ENCODE measurements around the gene SMARCB1. TPM values are rescaled to one million over a fixed set of nuclear protein-coding genes. Genes with fewer than 3 reads are reported as not detected.

Gene SMARCB1
- total and polyA plus RNA-seq, 2 donors (not counting 3 experiments of a cell fraction or from before 2014, with no cell fraction given) = 113 to 148 TPM

DNA sequence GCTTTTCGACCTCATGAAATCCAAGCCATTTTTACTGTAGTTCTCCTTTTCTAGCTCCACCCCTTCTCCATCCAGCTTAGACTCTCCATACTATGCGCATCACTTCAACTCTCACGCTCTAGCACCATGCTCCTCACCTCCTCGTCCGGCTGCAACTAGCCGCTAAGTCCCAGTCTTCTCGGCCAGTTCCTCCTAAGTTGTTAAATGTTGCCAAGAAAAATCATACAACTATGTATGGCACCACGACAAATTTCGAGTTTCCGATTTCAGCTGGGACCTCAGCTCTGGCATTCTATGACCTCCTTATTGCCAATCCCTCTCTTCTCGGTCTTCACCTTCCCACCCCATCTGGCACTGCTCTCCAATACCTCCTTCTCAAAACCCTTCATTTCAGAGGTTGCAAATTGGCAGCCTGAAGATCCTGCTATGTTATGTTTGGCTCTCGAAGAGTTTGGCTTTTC, 36.9 kb upstream of the SMARCB1 start:
- DNase-seq (ENCODE audit: low read depth, low spot score) = peak; percentile 67
- POLR2A ChIA-PET = no interaction called here
- H3K79me2 ChIP-seq (ENCODE audit: control insufficient read depth, insufficient read depth, low read length) = no peaks in the 10 kb centered on the region

More for the DNA sequence above, 36.9 kb upstream of the SMARCB1 start:
- Histone ChIP-seq H3K4me3 (replicated peaks in 1 of 3; ENCODE audit: insufficient read depth in 1 of 3, low read depth in 1 of 3, low read length in 3 of 3) (peak overlapping the region in 2 of 3 experiments; percentile 88 to 89), H3K27me3 (ENCODE audit: control insufficient read depth in 2 of 2, insufficient read depth in 2 of 2, low read length in 2 of 2) (no peaks in the 10 kb centered on the region), H3K27ac (ENCODE audit: insufficient read depth, low read depth, low read length) (no peak overlapping the region), H3K4me2 (ENCODE audit: insufficient read depth, low read length) (peak overlapping the region; percentile 93), H3K9me1 (replicated peaks; ENCODE audit: control insufficient read depth, extremely low read depth, insufficient read depth, low read length) (no peaks in the 10 kb centered on the region), H3K9ac (replicated peaks; ENCODE audit: extremely low read depth, insufficient read depth, low read length) (no peak overlapping the region), H3K36me3 (ENCODE audit: control insufficient read depth in 2 of 2, extremely low read depth in 1 of 2, insufficient read depth in 2 of 2, low read length in 2 of 2) (peaks cover 0 to 1% of the 10 kb centered on the region in 2 experiments), H3K9me3 (replicated peaks; ENCODE audit: control insufficient read depth, insufficient read depth, low read length) (no peaks in the 10 kb centered on the region), H4K20me1 (replicated peaks; ENCODE audit: control insufficient read depth, extremely low read depth, insufficient read depth, low read length) (no peaks in the 10 kb centered on the region), H2AFZ (ENCODE audit: low read depth, low read length) (peak overlapping the region; percentile 6), H3K4me1 (ENCODE audit: control insufficient read depth, extremely low read depth, insufficient read depth, low read length) (peaks cover 10% of the 10 kb centered on the region)
- dilution Hi-C loops (cut with MboI; ENCODE audit: extremely low pct_ligation_motif_present, low sequenced_read_pairs) (no loop called here), intact Hi-C loops (cut with micrococcal nuclease) (loop anchor here (2.0 kb wide), 1 partner anchor 19 kb away; no protein-coding TSS in a partner anchor)
- peak; percentile 67 for FAIRE-seq
- CTCF ChIA-PET = interaction anchor here (1.1 kb wide), 1 partner anchor 100 kb away, joined by 4 read pairs; no protein-coding TSS in a partner anchor
- BruUV-seq (replicated peaks) = no TSS peak
- TF ChIP-seq, protein P1, sequence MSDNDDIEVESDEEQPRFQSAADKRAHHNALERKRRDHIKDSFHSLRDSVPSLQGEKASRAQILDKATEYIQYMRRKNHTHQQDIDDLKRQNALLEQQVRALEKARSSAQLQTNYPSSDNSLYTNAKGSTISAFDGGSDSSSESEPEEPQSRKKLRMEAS (IDR thresholded peaks at IDR 0.05; ENCODE audit: insufficient read depth, insufficient read length) = no peak
- TF ChIP-seq POLR2AphosphoS5 (IDR thresholded peaks at IDR 0.05; ENCODE audit: insufficient read depth, low read depth, low read length) (no peak), FOS (IDR thresholded peaks at IDR 0.05; ENCODE audit: borderline replicate concordance, insufficient read depth, low read length) (no peak), JUN (IDR thresholded peaks at IDR 0.05; ENCODE audit: borderline replicate concordance, insufficient read depth, insufficient read length, low read depth) (no peak), EZH2 (IDR thresholded peaks at IDR 0.05; ENCODE audit: borderline replicate concordance, low read depth, low read length, severe bottlenecking) (no peak), MYC (IDR thresholded peaks at IDR 0.05; ENCODE audit: low read depth, low read length) (no peak), GATA2 (IDR thresholded peaks at IDR 0.05; ENCODE audit: insufficient read depth, insufficient read length, low read depth, low read length) (no peak), POLR2A (IDR thresholded peaks at IDR 0.05; ENCODE audit: low read depth, low read length) (no peak)
- TF ChIP-seq, protein P2, sequence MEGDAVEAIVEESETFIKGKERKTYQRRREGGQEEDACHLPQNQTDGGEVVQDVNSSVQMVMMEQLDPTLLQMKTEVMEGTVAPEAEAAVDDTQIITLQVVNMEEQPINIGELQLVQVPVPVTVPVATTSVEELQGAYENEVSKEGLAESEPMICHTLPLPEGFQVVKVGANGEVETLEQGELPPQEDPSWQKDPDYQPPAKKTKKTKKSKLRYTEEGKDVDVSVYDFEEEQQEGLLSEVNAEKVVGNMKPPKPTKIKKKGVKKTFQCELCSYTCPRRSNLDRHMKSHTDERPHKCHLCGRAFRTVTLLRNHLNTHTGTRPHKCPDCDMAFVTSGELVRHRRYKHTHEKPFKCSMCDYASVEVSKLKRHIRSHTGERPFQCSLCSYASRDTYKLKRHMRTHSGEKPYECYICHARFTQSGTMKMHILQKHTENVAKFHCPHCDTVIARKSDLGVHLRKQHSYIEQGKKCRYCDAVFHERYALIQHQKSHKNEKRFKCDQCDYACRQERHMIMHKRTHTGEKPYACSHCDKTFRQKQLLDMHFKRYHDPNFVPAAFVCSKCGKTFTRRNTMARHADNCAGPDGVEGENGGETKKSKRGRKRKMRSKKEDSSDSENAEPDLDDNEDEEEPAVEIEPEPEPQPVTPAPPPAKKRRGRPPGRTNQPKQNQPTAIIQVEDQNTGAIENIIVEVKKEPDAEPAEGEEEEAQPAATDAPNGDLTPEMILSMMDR (IDR thresholded peaks at IDR 0.05; ENCODE audit: extremely low read depth in 1 of 2, insufficient read depth in 1 of 2, low read depth in 1 of 2, low read length in 2 of 2) = no peak

Data from endothelial cell of umbilical vein (primary cell).